Right renal pelvis (tissue), 4 donors: ENCODE results near the gene OSGIN1. TPM values are rescaled to one million over a fixed set of nuclear protein-coding genes. Genes with fewer than 3 reads are reported as not detected.

Experiments
- DNase-seq, 4 donors: peaks; one replicate each; pipeline ENCODE4 v3.0.0-alpha.2; 2013; ENCODE audit warnings: low read depth in 4 of 4, low spot score in 3 of 4, missing footprints in 1 of 4
- polyA plus RNA-seq, 4 donors: library from polyadenylated mRNA; unstranded; fragments of 120-200 nt; gene quantifications; one replicate each; pipeline ENCODE4 v1.2.1, GENCODE V29; 2013; ENCODE audit not compliant: insufficient read length in 4 of 4

Gene OSGIN1
- polyA plus RNA-seq, 4 donors = 0.51 to 0.68 (median 0.59) TPM

DNA sequence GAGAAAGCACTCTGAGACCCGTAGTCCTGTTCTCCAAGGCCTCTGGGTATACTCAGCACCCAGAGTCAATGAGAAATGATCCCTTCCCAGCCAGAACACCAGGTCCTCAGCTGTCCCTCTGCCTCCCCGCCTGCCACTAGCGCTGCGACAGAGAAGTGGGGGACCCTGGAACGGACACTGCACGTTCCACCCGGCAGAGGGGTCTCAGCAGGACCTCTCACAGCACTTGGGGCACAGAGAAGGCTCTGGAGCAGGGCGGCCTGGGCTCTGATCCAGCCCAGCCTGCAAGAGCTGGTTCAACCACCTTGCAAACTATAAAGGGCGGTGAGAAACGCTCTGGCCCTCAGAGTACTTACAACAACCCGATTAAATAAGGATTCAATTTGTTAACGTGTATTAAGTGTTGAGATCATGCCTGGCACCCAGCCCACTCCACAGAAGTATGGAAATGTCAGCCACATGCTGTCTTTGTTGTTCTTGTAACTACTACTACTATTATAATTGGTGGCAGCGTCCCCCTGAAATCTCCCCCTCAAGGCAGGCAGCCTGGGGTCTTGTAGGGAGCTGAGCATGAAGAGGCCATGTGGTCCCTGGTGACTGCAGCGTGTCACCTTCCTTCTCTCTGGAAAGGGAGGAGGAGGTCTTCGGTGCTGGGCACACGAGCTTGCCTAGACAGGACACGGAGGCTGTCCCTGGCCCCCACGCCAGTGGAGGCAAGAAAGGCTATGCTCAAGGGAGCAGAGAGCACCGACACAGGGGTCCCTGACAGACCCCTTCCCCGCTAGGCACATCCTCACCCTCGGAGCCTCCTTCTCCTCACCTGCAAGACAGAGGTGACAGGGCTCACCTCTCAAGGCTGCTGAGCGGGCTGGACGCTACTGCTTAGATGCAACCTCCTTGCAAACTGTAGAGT is 2.4 kb downstream of the OSGIN1 start:
- DNase-seq = no peak

GRCh38 chr16:83956336-83957289 is 3.6 kb downstream of the OSGIN1 start:
- DNase-seq = peak in 2 of 4 donors; percentile 54 to 55

GRCh38 chr16:83957296-83957855 is 4.3 kb downstream of the OSGIN1 start:
- DNase-seq = no peak

DNA sequence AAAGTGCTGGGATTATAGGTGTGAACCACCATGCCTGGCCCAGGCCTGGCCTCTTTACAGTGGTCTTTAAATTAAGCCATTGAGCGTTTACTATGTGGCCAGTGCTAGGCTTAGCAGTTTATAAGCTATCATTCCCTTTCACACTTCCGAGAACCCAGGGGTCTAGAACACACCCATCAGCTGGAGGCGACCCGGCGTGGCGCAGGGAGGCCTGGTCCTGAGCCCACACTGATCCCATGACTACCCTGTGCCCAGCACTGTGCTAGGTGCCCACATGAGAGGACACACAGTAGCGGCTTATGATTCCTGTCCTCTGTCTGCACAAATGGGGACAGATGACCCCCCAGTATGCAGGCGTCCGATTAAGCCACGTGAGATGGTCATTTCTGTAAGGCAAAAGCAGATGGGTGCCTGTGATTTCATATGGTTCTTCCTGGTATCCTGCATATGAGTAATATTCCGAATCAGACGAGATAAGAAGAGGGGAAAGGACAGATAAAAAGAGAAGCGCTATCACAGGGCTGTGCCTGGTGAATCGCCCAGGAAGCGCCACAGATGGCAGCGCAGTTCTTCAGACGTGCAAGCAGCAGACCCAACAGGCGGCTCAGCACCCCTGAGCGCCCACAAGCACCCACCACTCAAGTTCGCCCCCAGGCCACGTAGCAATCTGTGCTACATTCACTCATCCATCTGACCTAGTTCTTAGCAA is 5.3 kb downstream of the OSGIN1 start:
- no peak for DNase-seq

DNA sequence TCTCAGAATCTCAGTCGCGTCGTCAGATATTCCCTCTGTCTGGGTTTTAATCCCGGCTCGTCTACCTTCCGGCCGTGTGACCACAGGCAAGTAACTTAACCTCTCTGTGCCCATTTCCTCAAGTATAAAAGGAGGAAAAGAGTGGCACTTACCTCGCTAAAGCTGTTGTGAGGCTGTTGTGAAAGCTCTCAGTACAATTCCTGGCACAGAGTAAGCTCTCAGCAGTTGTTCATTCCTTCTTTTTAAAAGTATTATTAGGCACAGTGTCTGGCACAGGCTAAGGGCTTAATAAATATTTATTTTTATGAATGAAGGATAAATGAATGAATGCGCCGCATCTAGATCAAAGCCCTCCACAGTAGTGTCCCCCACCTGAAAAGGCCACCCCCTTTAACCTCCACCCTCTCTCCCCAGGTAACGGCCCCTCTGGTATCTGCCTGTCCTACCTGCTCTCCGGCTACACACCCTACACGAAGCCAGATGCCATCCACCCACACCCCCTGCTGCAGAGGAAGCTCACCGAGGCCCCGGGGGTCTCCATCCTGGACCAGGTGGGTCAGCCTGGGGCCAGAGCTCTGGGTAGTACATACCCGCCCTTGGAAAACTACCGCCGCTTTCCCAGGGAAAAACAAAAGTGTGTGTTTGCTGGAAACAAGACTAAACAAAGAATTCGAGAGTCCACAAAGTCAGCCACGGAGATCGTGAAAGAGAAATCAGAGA is 6.0 kb downstream of the OSGIN1 start:
- DNase-seq = no peak

GRCh38 chr16:83959656-83960434 is 6.8 kb downstream of the OSGIN1 start:
- no peak for DNase-seq

DNA sequence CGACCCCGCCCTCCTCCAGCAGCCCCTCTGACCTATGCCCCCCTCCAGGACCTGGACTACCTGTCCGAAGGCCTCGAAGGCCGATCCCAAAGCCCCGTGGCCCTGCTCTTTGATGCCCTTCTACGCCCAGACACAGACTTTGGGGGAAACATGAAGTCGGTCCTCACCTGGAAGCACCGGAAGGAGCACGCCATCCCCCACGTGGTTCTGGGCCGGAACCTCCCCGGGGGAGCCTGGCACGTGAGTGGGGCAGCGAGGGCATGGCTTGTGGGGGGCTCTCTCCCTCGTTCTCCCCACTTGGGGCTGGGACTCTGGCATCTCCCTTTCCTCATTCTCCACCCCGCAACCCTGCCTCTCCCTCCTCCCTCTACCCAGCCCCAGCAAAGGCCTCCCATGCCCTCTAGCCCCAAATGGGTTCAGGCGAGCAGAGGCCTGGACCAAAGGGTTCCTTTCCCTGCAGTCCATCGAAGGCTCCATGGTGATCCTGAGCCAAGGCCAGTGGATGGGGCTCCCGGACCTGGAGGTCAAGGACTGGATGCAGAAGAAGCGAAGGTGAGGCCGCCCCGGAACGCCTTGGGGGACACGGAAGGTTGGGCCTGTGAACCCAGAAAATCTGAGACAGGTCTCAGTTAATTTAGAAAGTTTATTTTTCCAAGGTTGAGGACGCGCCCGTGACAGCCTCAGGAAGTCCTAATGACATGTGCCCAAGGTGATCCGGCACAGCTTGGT is 7.6 kb downstream of the OSGIN1 start:
- DNase-seq = no peak

- DNase-seq = no peak
Observed at GRCh38 chr16:83961591-83961990, 8.6 kb downstream of the OSGIN1 start.

- no peak for DNase-seq
Observed at GRCh38 chr16:83963277-83964119, 10.5 kb downstream of the OSGIN1 start.

DNA sequence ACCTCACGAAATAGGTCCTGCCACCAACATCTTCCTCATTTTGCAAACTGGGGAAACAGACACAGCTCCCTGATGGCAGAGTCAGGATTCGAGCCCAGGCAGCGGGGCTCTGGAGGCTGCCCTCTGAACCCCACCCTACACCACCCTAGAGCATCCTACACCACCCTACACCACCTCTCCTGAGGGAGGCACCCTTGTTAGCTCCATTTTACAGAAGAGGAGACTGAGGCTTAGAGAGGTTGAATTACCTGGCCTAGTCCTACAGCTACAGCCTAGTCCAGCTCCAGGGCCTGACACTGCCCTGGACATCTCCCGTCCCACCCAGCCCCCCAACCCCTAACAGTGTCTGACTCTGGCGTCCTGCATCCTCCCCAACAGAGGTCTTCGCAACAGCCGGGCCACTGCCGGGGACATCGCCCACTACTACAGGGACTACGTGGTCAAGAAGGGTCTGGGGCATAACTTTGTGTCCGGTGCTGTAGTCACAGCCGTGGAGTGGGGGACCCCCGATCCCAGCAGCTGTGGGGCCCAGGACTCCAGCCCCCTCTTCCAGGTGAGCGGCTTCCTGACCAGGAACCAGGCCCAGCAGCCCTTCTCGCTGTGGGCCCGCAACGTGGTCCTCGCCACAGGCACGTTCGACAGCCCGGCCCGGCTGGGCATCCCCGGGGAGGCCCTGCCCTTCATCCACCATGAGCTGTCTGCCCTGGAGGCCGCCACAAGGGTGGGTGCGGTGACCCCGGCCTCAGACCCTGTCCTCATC is 11.8 kb downstream of the OSGIN1 start:
- DNase-seq = no peak

DNA sequence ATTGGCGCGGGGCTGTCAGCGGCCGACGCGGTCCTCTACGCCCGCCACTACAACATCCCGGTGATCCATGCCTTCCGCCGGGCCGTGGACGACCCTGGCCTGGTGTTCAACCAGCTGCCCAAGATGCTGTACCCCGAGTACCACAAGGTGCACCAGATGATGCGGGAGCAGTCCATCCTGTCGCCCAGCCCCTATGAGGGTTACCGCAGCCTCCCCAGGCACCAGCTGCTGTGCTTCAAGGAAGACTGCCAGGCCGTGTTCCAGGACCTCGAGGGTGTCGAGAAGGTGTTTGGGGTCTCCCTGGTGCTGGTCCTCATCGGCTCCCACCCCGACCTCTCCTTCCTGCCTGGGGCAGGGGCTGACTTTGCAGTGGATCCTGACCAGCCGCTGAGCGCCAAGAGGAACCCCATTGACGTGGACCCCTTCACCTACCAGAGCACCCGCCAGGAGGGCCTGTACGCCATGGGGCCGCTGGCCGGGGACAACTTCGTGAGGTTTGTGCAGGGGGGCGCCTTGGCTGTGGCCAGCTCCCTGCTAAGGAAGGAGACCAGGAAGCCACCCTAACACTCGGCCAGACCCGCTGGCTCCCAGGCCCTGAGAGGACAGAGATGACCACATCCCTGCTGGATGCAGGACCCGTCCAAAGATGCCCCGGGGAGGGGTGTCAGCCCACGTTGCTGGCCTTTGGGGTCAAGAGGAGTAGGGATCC is 12.6 kb downstream of the OSGIN1 start:
- DNase-seq = no peak

DNA sequence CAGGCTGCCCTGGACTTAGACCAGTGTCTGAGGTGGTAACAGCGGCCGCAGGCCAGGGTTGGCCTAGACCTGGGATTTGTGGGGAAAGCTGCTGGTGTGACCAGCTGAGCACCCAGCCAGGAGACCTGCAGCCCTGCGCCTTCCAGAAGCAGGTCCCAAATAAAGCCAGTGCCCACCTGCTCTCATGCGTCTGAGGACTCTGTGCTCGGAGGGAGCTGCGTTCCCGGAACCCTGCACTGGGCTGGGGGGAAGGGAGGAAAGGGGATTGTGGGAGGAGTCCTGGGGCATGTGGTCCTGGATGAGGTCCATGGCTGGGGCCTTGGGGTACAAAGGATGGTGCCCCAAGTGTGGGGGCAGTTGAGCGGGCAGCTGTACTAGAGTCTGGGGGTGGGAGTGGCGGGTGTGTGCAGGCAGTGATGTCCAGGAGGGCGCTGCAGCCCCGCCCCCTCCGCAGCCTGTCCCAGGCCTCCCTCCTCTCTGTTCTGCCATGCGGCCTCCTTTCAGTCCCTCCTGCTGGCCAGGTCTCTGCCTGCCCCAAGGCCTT is 13.2 kb downstream of the OSGIN1 start:
- DNase-seq = no peak

DNA sequence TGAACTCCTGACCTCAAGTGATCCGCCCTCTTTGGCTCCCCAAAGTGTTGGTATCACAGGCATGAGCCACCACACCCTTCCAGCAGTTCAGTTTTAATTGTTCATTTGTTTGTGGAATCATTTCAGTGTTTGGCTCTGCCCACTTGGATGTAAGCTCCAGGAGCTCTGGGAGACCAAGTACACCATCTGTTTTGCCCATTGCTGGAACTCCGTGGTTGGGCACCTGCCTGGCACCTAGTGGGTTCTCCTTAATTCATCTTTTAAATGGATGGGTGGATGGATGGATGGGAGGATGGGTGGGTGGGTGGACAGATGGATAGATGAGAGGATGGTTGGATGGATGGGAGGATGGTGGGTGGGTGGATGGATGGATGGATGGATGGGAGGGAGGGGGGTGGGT is 14.1 kb downstream of the OSGIN1 start:
- DNase-seq = no peak

GRCh38 chr16:83967838-83968305 is 14.8 kb downstream of the OSGIN1 start, which contains the start of gene NECAB2:
Gene NECAB2, plus strand, starts transcription at chr16:83968244. Its CDS starts 405 bp downstream, at chr16:83968649.
- no peak for DNase-seq

GRCh38 chr16:83968306-83968851 is 15.3 kb downstream of the OSGIN1 start:
- DNase-seq = no peak
